NCI-H128 (cell line): ENCODE data around the gene TRAPPC3.
"Not testable (repeated sequence)": the region's sequence is repeated elsewhere in the genome, so short reads cannot be mapped to it uniquely, and the experiment has no call there.

ENCODE experiments used
- DNase-seq: peaks from one replicate; lab custom pipeline; 2025; ENCODE audit not compliant: unreplicated experiment; lab: John Stamatoyannopoulos, UW

The TRAPPC3 gene

GRCh38 chr1:36149237-36149972 is at the start of gene TRAPPC3:
Gene TRAPPC3 (minus strand): TSS chr1:36149486. CDS start chr1:36149378, 108 bp downstream.
- DNase-seq, result peak; percentile 100

DNA sequence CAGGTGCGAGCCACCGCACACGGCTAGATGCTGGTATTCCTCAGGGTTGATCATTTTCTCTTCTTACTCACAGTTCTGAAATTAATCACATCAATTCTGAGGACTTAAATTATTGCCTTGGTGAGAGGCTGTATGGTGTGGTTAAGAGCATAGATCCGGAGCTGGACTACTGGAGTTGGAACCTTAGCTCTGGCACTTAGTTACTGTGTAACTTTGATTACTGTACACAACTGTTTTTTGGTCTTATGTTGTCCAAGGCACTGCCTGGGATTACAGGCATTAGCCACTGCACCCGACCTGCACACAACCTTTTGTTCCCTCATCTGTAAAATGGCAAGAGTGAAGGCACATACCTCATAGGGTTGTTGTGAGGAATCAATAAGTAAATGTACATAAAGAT is 49.4 kb upstream of the TRAPPC3 start:
- DNase-seq, result no peak

DNA sequence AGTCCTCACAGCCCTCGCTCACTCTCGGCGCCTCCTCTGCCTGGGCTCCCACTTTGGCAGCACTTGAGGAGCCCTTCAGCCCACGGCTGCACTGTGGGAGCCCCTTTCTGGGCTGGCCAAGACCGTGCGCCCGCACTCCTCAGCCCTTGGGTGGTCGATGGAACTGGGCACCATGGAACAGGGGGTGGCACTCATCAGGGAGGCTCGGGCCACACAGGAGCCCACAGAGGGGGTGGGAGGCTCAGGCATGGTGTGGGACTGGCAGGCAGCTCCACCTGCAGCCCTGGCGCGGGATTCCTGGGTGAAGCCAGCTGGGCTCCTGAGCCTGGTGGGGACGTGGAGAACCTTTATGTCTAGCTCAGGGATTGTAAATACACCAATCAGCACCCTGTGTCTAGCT is 47.5 kb upstream of the TRAPPC3 start:
- not testable (repeated sequence) for DNase-seq

DNA sequence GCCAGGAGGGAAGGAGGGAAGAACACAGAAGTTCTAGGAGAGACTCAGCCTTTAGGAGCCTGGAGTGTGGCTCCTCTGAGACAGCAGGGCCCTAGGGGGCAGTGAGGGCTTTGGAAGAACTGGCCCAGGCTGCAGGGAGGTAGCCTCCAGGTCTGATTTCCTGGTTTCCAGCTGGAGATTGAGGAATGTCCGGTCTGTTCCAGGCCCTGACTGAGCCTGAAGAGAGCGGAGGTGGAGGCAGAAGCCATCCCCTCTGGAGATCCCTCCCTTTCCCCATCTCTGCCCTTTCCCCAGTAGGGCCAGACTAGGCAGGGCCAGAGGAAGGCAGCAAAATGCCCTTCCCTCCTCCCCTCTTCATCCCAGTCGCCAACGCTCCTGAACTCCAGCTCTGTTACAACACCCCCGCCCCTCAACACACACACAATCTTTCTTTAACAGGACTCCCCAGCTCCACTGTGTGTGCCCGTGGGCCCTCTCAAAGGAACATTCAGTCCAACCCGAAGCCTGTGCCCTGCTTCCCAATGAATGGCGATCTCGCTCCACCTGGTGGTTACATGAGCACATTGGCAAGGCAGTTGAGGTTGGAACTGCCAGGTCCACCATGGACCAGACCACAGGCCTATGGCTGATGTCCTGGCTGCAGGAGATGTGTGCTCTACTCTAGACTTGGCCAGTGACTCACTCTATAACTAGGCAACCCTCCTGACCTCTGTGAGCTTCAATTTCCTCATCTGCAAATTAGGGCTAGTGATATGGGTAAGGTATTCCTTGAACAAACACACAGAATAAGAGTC is 38.7 kb upstream of the TRAPPC3 start:
- peak; percentile 79 for DNase-seq

GRCh38 chr1:36183309-36183856 is 34.1 kb upstream of the TRAPPC3 start:
- DNase-seq, result no peak

DNA sequence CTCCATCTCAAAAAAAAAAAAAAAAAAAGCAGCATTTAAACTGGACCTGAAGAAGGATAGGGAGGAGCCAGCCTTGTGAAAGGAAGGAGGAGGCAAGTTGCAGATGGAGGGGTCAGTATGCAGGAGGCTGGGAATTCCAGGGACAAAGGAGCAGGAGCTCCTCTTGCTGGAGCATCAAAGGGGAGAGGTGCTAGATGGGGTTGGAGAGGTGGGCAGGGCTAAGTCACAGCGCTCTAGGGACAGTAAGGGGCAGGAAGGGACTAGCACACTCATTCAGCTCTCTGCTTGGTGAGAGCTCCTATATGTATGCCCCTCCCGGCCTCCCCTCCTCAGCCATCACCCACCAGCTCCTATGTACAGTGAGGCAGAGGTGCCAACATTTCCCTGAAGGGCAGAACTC is 33.4 kb upstream of the TRAPPC3 start:
- DNase-seq, result no peak

GRCh38 chr1:36179220-36179600 is 29.9 kb upstream of the TRAPPC3 start:
- no peak for DNase-seq

- DNase-seq, result no peak
Measured at GRCh38 chr1:36178471-36179219, 29.4 kb upstream of the TRAPPC3 start.

DNA sequence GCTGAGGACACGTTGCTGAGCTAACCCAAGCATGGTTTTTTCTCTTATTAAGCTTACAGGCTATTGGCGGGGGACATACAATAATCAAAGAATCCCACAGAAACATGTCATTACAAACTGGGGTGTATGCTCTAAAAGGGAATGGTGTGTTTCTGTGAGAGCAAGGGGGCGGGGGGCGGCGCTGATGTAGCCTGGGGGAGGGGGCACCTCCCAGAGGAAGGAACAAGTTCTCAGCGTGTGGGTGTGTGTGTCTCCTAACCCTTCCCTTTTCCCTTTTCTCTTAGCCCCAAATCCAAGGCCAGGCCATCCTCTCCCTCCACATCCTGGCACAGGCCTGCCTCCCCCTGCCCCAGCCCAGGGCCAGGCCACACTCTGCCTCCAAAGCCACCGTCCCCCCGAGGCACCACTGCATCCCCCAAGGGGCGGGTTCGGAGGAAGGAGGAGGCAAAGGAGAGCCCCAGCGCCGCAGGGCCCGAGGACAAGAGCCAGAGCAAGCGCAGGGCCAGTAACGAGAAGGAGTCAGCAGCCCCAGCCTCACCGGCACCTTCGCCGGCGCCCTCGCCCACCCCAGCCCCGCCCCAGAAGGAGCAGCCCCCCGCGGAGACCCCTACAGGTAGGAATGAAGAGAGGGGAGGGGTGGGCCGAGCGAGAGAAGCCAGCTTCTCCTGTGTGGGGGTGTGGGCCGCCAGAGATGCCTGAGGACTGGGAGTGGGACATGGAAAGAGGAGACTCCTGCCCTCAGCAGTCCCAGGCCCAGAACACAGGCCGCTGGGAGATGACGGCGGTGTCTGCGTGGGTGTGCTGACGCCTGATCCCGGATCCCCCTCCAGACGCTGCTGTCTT is 28.5 kb upstream of the TRAPPC3 start:
- DNase-seq, result no peak

DNA sequence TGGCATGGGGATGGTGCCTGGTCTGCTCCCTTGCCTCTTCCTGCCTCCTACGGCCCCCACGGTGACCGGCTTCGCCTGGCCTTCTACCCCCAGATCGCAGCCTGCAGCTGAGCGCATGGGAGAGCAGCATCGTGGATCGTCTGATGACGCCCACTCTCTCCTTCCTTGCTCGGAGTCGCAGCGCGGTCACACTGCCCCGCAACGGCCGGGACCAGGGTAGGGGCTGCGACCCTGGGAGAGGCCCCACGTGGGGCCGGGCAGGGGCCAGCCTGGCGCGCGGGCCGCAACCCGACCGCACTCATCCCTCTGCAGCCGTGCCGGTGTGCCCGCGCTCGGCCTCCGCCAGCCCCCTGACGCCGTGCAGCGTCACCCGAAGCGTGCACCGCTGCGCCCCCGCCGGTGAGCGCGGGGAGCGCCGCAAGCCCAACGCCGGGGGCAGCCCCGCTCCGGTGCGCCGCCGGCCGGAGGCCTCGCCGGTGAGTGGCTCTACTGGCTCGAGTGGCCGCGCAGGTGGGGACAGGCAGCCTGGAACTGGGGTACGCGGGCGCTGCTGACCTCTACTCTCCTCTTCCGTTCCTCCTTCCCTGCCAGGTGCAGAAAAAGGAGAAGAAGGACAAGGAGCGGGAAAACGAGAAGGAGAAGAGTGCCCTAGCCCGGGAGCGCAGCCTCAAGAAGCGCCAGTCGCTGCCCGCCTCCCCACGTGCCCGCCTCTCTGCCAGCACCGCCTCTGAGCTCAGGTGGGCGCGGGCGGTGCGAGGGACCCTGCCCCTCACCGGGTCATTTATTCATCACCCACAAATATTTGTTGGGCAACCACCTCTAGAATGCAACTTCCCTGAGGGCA is 27.0 kb upstream of the TRAPPC3 start:
- no peak for DNase-seq

- peak; percentile 32 for DNase-seq
Measured at GRCh38 chr1:36175137-36176095, 26.1 kb upstream of the TRAPPC3 start.

DNA sequence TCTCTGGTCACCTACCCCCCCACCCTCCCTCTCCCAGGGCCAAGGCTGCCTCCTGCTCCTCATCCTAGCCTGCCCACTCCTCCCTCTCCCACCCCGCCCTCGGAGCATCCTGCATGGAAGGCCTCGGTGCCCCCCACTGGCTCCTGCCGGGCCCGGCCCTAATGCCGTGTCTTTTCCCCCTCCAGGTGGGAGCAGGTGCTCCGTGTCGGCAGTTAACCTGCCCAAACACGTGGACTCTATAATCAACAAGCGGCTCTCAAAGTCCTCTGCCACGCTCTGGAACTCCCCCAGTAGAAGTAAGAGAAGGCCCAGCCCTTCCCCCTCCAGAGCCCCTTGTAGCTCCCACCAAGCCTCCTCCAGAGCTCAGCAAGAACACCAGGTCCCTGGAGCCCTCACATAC is 25.4 kb upstream of the TRAPPC3 start:
- no peak for DNase-seq

GRCh38 chr1:36172983-36173382 is 23.7 kb upstream of the TRAPPC3 start:
- no peak for DNase-seq

DNA sequence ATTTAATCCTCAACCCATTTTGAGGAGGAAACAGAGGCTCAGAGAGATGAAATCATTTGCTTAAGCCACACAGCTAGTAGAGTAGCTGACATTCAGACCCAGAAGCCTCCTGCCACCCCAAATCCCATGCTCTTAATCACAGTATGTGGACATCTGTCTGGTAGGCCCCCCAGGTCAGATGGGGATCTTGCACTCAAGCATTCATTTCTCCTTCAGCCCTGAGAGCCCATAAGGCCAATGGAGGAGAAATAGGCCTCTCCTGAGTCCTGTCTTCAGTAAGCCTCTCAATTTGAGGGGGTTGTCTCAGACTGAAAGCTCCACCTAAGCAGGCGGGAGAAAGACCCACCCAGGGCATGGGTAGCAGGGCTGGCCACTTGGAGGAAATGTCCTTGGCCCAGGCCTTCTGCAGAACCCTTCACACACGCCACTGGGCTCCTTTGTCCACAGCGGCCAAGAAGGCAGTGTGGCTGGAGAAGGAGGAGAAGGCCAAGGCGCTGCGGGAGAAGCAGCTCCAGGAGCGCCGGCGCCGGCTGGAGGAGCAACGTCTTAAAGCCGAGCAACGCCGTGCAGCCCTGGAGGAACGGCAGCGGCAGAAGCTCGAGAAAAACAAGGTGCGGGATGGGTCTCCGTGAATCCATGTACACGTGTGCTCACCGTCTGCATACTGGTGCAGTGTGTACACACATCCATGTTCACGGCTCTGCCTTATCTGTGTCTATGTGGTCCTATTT is 22.9 kb upstream of the TRAPPC3 start:
- no peak for DNase-seq

DNA sequence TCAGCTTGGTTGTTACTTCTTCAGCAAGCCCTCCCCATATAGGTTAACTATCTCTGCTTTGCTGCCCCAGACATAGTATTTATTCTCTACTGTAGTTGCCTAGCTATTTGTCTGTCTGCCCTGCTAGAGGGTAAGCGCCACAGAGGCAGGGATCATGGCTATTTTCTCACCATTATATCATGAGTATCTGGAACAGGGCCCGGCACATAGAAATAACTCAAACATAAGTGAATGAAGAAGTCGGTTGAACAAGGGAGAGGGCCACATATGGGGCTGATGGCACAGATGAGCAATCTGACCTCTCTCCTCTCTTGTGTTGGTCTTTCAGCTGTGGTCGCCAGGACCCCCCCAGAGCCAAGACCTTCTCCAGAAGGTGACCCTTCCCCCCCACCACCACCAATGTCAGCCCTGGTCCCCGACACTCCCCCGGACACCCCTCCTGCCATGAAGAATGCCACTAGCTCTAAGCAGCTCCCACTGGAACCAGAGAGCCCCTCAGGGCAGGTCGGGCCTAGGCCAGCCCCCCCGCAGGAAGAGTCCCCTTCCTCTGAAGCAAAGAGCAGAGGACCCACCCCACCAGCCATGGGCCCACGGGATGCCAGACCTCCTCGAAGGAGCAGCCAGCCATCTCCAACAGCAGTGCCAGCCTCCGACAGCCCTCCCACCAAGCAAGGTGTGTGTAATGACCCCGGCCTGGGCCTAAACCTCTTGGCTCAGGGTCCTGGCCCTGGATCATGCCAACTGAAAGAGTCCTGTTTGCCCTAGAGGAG is 21.5 kb upstream of the TRAPPC3 start:
- no peak for DNase-seq

GRCh38 chr1:36168514-36168913 is 19.2 kb upstream of the TRAPPC3 start:
- DNase-seq, result no peak
